Left ventricle myocardium inferior (tissue), 1 donor: Measurements from ENCODE around the gene SLC34A1. TPM values are rescaled to one million over a fixed set of nuclear protein-coding genes. Genes with fewer than 3 reads are reported as not detected.
A peak's percentile ranks its signal among the peaks of the same experiment; 100 is the strongest.

Experiments
- DNase-seq: peaks from one replicate; pipeline ENCODE4 v3.0.0-alpha.2; 2020
- H3K27ac ChIP-seq: fragments of 200-600 bp; replicated peaks from 2 replicates; pipeline ENCODE4 v1.8.0; 2021
- H3K27me3 ChIP-seq: fragments of 200-600 bp; 2 replicates; pipeline ENCODE4 v1.8.0; 2021; ENCODE audit warnings: low read depth
- H3K36me3 ChIP-seq: fragments of 200-600 bp; 2 replicates; pipeline ENCODE4 v1.8.0; 2021
- H3K4me1 ChIP-seq: fragments of 200-600 bp; 2 replicates; pipeline ENCODE4 v1.8.0; 2021
- H3K4me3 ChIP-seq: fragments of 200-600 bp; 2 replicates; pipeline ENCODE4 v1.8.0; 2021; ENCODE audit warnings: mild to moderate bottlenecking, moderate library complexity
- H3K9me3 ChIP-seq: fragments of 200-600 bp; replicated peaks from 2 replicates; pipeline ENCODE4 v1.8.0; 2021
- CTCF ChIP-seq: fragments of 200-600 bp; IDR thresholded peaks from 2 replicates; pipeline ENCODE4 v1.8.0; 2021; ENCODE audit warnings: antibody characterized with exemption, mild to moderate bottlenecking, borderline replicate concordance
- intact Hi-C: fragments of 100-400 bp; cut with micrococcal nuclease; formaldehyde crosslinking; loops from one replicate; pipeline ENCODE4 v1.11.0; 2022
- total RNA-seq: library from RNA; stranded (reverse); fragmentation: NEBNext Ultra II Directional; extraction: Animal tissue kit (Norgen Biotek cat#: 25700); gene quantifications from one replicate; pipeline ENCODE4 v1.2.1, GENCODE V29; 2021
- donor health status: DM: no; HTN: yes; CAD: no; lungs with severe emphysema.

SLC34A1 gene
- total RNA-seq, 1 donor from 2014 or later, result not detected

DNA sequence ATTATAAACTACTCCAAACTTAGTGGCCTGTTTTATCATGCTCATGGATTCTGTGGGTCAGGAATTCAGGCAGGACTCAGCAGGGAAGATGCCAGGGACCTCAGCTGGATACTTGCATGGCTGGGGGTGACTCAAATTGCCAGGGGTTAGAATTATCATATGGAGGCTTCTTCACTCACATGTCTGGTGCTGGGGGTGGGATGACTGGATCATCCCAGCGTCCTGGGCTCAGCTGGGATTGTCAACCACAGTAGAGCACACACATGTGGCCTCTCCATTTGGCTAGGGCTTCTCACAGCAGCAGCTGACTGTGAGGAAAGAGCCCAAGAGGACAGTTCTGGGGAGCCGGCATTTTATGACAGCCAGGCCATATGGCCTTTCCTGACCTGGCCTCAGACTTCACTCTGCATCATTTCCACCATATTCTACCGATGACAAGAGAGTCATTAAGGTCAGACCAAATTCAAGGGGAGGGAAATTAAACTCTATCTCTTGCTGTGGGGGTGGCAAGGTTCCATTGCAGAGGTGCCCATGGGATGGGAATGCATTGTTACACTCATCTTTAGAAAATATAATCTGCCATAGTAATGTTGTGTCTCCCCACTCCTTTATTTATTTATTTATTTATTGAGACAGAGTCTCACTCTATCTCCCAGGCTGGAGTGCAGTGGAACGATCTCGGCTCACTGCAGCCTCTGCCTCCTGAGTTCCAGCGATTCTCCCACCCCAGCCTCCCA is 37.0 kb downstream of the SLC34A1 start:
- Histone ChIP-seq H3K27ac (no peak overlapping the region), H3K9me3 (no peaks in the 10 kb centered on the region), H3K27me3 (peaks cover 18% of the 10 kb centered on the region), H3K4me3 (no peak overlapping the region), H3K4me1 (peaks cover 10% of the 10 kb centered on the region), H3K36me3 (no peaks in the 10 kb centered on the region)
- TF ChIP-seq CTCF, result no peak
- DNase-seq, result no peak
- intact Hi-C loops, result no loop called here

- no peaks in the 10 kb centered on the region for H3K36me3 ChIP-seq
- H3K4me3 ChIP-seq, result no peak overlapping the region
- DNase-seq, result no peak
- H3K27ac ChIP-seq, result no peak overlapping the region
- H3K27me3 ChIP-seq, result peaks cover 14% of the 10 kb centered on the region
- no peak for TF ChIP-seq CTCF
- intact Hi-C loops, result no loop called here
- no peaks in the 10 kb centered on the region for H3K9me3 ChIP-seq
- H3K4me1 ChIP-seq, result peaks cover 30% of the 10 kb centered on the region
Measured at GRCh38 chr5:177423671-177424070, 39.4 kb downstream of the SLC34A1 start.

GRCh38 chr5:177425196-177425800 is 41.1 kb downstream of the SLC34A1 start:
- Histone ChIP-seq H3K27me3 (no peaks in the 10 kb centered on the region), H3K36me3 (no peaks in the 10 kb centered on the region), H3K4me3 (peak overlapping the region; percentile 69), H3K4me1 (peaks cover 32% of the 10 kb centered on the region), H3K9me3 (no peaks in the 10 kb centered on the region), H3K27ac (peak overlapping the region; percentile 96)
- DNase-seq, result no peak
- TF ChIP-seq CTCF, result no peak
- intact Hi-C loops, result no loop called here

DNA sequence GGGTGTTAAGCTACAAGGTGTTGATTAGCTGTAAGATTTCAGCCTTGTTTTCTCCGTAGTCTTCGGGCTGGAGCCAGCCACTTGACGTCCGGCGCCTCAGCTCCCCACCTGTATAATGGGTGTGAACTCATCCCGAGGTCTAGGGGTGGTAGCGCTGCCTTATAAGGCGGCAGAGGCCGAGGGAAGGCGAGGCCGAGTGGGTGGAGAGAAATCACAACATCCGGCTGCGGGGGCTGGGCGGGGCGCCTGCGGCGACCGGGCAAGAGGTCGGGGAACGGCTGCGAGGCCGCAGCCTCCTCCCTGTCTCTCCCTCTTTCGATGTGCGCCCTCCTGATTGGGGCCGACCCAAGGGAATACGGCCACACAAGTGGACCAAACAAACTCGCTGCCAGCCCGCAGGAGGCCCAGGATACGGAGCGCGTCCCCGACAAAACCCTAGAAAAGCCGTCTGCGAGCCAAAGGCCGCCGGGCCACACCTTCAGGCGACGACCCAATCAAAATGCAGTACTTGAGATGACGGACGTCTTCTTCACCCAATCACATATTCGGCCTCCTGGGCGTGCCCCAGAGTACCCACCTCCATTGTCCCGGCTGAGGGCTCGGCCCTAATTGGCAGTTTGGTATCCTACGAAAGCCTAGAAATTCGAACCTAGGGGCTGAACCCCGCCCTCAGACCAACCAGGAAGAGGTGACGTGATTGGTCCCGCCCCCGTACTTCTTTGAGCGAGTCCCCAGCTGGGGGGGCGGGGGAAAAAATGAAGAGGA is 41.7 kb downstream of the SLC34A1 start:
- H3K36me3 ChIP-seq, result peaks cover 5% of the 10 kb centered on the region
- TF ChIP-seq CTCF, result no peak
- H3K4me3 ChIP-seq, result peak overlapping the region; percentile 69
- H3K27ac ChIP-seq, result peak overlapping the region; percentile 96
- DNase-seq, result peak; percentile 100
- H3K27me3 ChIP-seq, result no peaks in the 10 kb centered on the region
- intact Hi-C loops, result no loop called here
- peaks cover 32% of the 10 kb centered on the region for H3K4me1 ChIP-seq
- no peaks in the 10 kb centered on the region for H3K9me3 ChIP-seq

- intact Hi-C loops, result no loop called here
- Histone ChIP-seq H3K9me3 (no peaks in the 10 kb centered on the region), H3K27ac (peak within 1 kb of the TSS; percentile 96), H3K27me3 (no peaks in the 10 kb centered on the region), H3K4me3 (peak within 1 kb of the TSS; percentile 81), H3K36me3 (peaks cover 5% of the 10 kb centered on the region), H3K4me1 (peaks cover 39% of the 10 kb centered on the region)
- TF ChIP-seq CTCF, result no peak
- DNase-seq, result peak; percentile 32
Measured at GRCh38 chr5:177426566-177427210, 42.5 kb downstream of the SLC34A1 start, which contains the start of gene GRK6. Gene GRK6 (plus strand): TSS chr5:177426676. CDS start chr5:177426846, 170 bp downstream.
